A549 treated with CORT108297 at 1 μM for 4 hours (cell line): ENCODE measurements around the gene BAG5. TPM values are rescaled to one million over a fixed set of nuclear protein-coding genes. Genes with fewer than 3 reads are reported as not detected.

Experiments used
- total RNA-seq: library from RNA; stranded (reverse); fragments of 200-300 nt; extraction: Qiagen RNA extraction; gene quantifications from 5 replicates; pipeline ENCODE4 v1.2.3, GENCODE V29; 2022

BAG5 gene
- 20.9 to 24.1 TPM (median 23.2 TPM) in 5 replicates for total RNA-seq

DNA sequence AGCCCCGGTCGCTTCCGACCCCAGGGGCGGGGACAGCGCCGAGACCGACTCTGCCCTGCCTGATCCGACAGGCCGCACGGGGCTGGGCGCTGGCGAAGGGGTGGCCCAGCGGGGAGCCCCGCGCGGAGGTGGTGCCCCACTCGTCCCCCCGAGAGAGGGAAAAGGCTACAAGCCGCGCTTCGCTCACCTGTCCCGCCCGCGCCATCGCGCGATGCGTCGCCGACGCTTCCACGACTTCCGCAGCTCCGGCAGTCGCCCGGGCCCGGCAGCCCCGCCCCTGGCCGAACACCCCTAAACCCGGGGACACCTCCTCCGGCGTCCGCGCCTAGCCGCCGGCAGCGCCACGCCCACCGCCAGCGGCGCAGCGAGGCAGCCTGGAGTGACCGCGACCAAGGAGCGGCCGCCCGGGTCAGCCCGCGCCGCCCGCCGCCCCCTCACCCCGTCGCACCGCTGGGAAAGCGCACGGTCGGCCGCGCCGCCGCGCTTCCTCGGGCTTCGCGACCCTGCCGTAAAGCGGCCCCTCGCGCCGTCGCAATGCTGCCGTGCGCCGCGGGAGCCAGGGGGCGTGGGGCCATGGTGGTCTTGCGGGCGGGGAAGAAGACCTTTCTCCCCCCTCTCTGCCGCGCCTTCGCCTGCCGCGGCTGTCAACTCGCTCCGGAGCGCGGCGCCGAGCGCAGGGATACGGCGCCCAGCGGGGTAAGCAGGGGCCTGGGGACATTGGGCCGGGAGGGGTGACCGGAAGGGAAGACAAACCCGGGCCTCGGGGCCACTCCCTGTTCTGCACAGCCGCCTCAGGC, at the start of gene BAG5, which contains the start of gene COA8:
Gene BAG5, minus strand, starts transcription at position 229 of the 797 bp plus-strand sequence. CDS start 1,493 bp downstream, outside the sequence.
Gene COA8, plus strand, starts transcription at position 532 of the 797 bp plus-strand sequence. Its CDS starts 42 bp downstream, at position 574.

DNA sequence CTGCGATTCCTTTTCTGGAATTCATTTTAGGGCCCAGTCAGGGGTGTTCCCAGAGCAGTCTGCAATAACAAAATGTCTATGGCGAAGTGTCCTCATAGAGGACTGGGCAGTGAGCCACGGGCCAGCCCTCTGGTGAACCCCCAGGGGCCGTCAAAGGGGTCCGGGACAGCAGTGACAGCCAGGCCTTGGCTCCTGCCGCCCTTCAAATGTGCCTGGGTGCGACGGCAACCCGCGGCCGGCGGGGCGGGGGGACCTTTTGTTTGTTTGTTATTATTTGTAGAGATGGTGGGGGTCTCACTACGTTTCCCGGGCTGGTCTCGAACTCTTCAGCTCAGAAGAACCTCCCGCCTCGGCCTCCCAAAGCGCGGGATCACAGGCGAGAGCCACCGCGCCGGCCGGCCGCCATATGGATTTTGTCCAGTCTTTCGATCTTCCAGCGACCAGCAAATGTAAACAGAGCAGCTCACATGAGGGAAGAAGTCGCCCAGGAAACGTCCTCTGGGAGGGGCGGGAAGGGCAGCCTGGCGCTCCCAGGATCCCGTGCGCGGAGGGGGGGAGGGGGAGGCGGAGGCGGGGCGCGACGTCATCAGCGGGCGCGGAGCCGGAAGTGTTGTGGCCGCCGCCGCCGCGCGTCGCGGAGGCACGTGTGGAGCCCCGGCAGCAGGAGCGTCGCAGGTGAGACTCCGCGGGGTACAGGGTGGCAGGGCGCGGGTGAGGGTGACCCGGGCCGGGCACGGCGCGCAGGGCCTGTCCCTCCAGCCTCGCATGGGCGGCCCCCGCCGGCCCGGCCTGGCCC, 33.7 kb downstream of the BAG5 start, which contains the start of gene TRMT61A:
Gene TRMT61A, plus strand, starts transcription at position 610 of the 796 bp plus-strand sequence. CDS start 783 bp downstream, outside the sequence.

GRCh38 chr14:103522649-103523574, 39.5 kb downstream of the BAG5 start, which contains the start of gene CKB:
Gene CKB, minus strand, starts transcription at chr14:103522830. Its CDS starts 337 bp downstream, at chr14:103522493.

Other genes starting within 250 kb of the BAG5 start
- gene EIF5, start 228.4 kb downstream of the BAG5 start, total RNA-seq: 202 to 295 TPM (median 277 TPM) in 5 replicates
- gene MARK3, start 177.2 kb downstream of the BAG5 start, total RNA-seq: 55.3 to 69.8 TPM (median 58.5 TPM) in 5 replicates
- 65.2 to 111 TPM (median 100 TPM) in 5 replicates for gene CKB, start 39.8 kb downstream of the BAG5 start, total RNA-seq
- 15.7 to 32.6 TPM (median 29.5 TPM) in 5 replicates for gene TRMT61A, start 33.5 kb downstream of the BAG5 start, total RNA-seq
- gene COA8, start 303 bp upstream of the BAG5 start, total RNA-seq: 49.6 to 54.3 TPM (median 52.7 TPM) in 5 replicates
- gene KLC1, start 66.6 kb upstream of the BAG5 start, total RNA-seq: 90.6 to 121 TPM (median 102 TPM) in 5 replicates
- 28.4 to 33.0 TPM (median 29.8 TPM) in 5 replicates for gene XRCC3, start 152.8 kb upstream of the BAG5 start, total RNA-seq
- 33.3 to 44.8 TPM (median 37.8 TPM) in 5 replicates for gene ZFYVE21, start 153.2 kb upstream of the BAG5 start, total RNA-seq